WTC11 (cell line): ENCODE data around the gene CREB3. TPM values are rescaled to one million over a fixed set of nuclear protein-coding genes. Genes with fewer than 3 reads are reported as not detected.

Experiments used
- ATAC-seq: fragments of 200-7000 bp; cut with Tn5 transposase; 2 replicates; pipeline ENCODE4 v1.10.0; 2021; ENCODE audit warnings: mild to moderate bottlenecking, moderate library complexity
- CTCF ChIA-PET: fragments of 300-600 bp; sonication (Branson Sonifier 250); formaldehyde crosslinking; loops from one replicate; lab custom pipeline; 2021; ENCODE audit warnings: antibody characterized with exemption; lab: Charles Lee
- POLR2A ChIA-PET: fragments of 350-600 bp; sonication (Branson Sonifier 250); formaldehyde crosslinking; loops from one replicate; lab custom pipeline; 2021; ENCODE audit warnings: antibody characterized with exemption; lab: Charles Lee
- DNase-seq: peaks from one replicate; pipeline ENCODE4 v3.0.0; 2021; ENCODE audit warnings: low spot score
- H3K27ac Mint-ChIP-seq: 2 replicates; pipeline ENCODE4 v1.8.0; 2021; ENCODE audit warnings: mixed read lengths
- H3K27me3 Mint-ChIP-seq: 2 replicates; pipeline ENCODE4 v1.8.0; 2021; ENCODE audit warnings: low read depth, mild to moderate bottlenecking, moderate library complexity, mixed read lengths
- H3K36me3 Mint-ChIP-seq: 2 replicates; pipeline ENCODE4 v1.8.0; 2021; ENCODE audit warnings: mixed read lengths
- H3K4me1 Mint-ChIP-seq: 2 replicates; pipeline ENCODE4 v1.8.0; 2022; ENCODE audit warnings: mixed read lengths
- H3K4me3 Mint-ChIP-seq: 2 replicates; pipeline ENCODE4 v1.8.0; 2021; ENCODE audit warnings: mild to moderate bottlenecking, moderate library complexity, mixed read lengths
- H3K9me3 Mint-ChIP-seq: 2 replicates; pipeline ENCODE4 v1.8.0; 2021; ENCODE audit warnings: mixed read lengths
- ATF1 ChIP-seq: sonication (generic); formaldehyde crosslinking; IDR thresholded peaks from 2 replicates; pipeline ENCODE4 v1.8.1; 2023; ENCODE audit warnings: mild to moderate bottlenecking, moderate library complexity, missing genetic modification reagents
- CBFB ChIP-seq: sonication (generic); formaldehyde crosslinking; IDR thresholded peaks from 2 replicates; pipeline ENCODE4 v1.8.1; 2022; ENCODE audit warnings: mild to moderate bottlenecking, low read depth, missing genetic modification reagents
- ETV6 ChIP-seq: sonication (generic); formaldehyde crosslinking; IDR thresholded peaks from 2 replicates; pipeline ENCODE4 v1.8.1; 2022; ENCODE audit warnings: mild to moderate bottlenecking, missing genetic modification reagents
- NFE2L1 ChIP-seq: sonication (generic); formaldehyde crosslinking; IDR thresholded peaks from 2 replicates; pipeline ENCODE4 v1.8.1; 2023; ENCODE audit warnings: missing genetic modification reagents
- NFYB ChIP-seq: sonication (generic); formaldehyde crosslinking; conservative IDR thresholded peaks from 2 replicates; pipeline ENCODE4 v1.8.0; 2022; ENCODE audit warnings: low read depth, missing genetic modification reagents
- NR3C1 ChIP-seq: sonication (generic); formaldehyde crosslinking; conservative IDR thresholded peaks from 2 replicates; pipeline ENCODE4 v1.8.1; 2023; ENCODE audit warnings: low read depth, mild to moderate bottlenecking, missing genetic modification reagents
- RELA ChIP-seq: sonication (generic); formaldehyde crosslinking; IDR thresholded peaks from 2 replicates; pipeline ENCODE4 v1.8.1; 2022; ENCODE audit warnings: missing genetic modification reagents, mild to moderate bottlenecking, borderline replicate concordance
- TEAD4 ChIP-seq: sonication (generic); formaldehyde crosslinking; IDR thresholded peaks from 2 replicates; pipeline ENCODE4 v1.8.0; 2022; ENCODE audit warnings: mild to moderate bottlenecking, missing genetic modification reagents
- ZBTB21 ChIP-seq: sonication (generic); formaldehyde crosslinking; IDR thresholded peaks from 2 replicates; pipeline ENCODE4 v1.8.1; 2023; ENCODE audit warnings: mild to moderate bottlenecking, missing genetic modification reagents, borderline replicate concordance
- ZBTB43 ChIP-seq: sonication (generic); formaldehyde crosslinking; IDR thresholded peaks from 2 replicates; pipeline ENCODE4 v1.8.1; 2023; ENCODE audit warnings: mild to moderate bottlenecking, missing genetic modification reagents
- ZNF219 ChIP-seq: sonication (generic); formaldehyde crosslinking; IDR thresholded peaks from 2 replicates; pipeline ENCODE4 v1.8.0; 2023; ENCODE audit warnings: missing genetic modification reagents, mild to moderate bottlenecking, borderline replicate concordance
- ZNF232 ChIP-seq: sonication (generic); formaldehyde crosslinking; IDR thresholded peaks from 2 replicates; pipeline ENCODE4 v1.8.0; 2022; ENCODE audit warnings: mild to moderate bottlenecking, missing genetic modification reagents
- ZNF281 ChIP-seq: sonication (generic); formaldehyde crosslinking; IDR thresholded peaks from 2 replicates; pipeline ENCODE4 v1.8.0; 2023; ENCODE audit warnings: mild to moderate bottlenecking, missing genetic modification reagents
- ZNF671 ChIP-seq: fragments of 250-450 bp; sonication (Bioruptor Pico); IDR thresholded peaks from 2 replicates; pipeline ENCODE4 v1.8.0; 2021; ENCODE audit warnings: mild to moderate bottlenecking
- total RNA-seq: library from RNA; stranded (reverse); gene quantifications from 3 replicates; pipeline ENCODE4 v1.2.3, GENCODE V29; 2021
- TF ChIP-seq, protein P1 (sequence below): sonication (generic); formaldehyde crosslinking; IDR thresholded peaks from 2 replicates; pipeline ENCODE4 v1.8.1; 2022; ENCODE audit warnings: missing genetic modification reagents, borderline replicate concordance
- TF ChIP-seq, protein P2 (sequence below): fragments of 200-600 bp; IDR thresholded peaks from 2 replicates; pipeline ENCODE4 v1.8.0; 2022; ENCODE audit warnings: antibody characterized with exemption
- TF ChIP-seq, protein P3 (sequence below): sonication (generic); formaldehyde crosslinking; IDR thresholded peaks from 2 replicates; pipeline ENCODE4 v1.8.1; 2023; ENCODE audit warnings: mild to moderate bottlenecking, missing genetic modification reagents, moderate library complexity
- TF ChIP-seq, protein P4 (sequence below): fragments of 250-450 bp; sonication (Bioruptor Pico); IDR thresholded peaks from 2 replicates; pipeline ENCODE4 v1.9.0; 2021; ENCODE audit warnings: moderate library complexity, mild to moderate bottlenecking, inconsistent platforms, borderline replicate concordance
- TF ChIP-seq, protein P5 (sequence below): sonication (generic); formaldehyde crosslinking; IDR thresholded peaks from 2 replicates; pipeline ENCODE4 v1.8.1; 2023; ENCODE audit warnings: mild to moderate bottlenecking, missing genetic modification reagents, borderline replicate concordance

The CREB3 gene
- total RNA-seq, 1 experiment from 2014 or later: 21.4 TPM

- H3K9me3 Mint-ChIP-seq: no peaks in the 10 kb centered on the region
- TF ChIP-seq RELA (CRISPR knock-in tag): no peak
- TF ChIP-seq, protein P1, sequence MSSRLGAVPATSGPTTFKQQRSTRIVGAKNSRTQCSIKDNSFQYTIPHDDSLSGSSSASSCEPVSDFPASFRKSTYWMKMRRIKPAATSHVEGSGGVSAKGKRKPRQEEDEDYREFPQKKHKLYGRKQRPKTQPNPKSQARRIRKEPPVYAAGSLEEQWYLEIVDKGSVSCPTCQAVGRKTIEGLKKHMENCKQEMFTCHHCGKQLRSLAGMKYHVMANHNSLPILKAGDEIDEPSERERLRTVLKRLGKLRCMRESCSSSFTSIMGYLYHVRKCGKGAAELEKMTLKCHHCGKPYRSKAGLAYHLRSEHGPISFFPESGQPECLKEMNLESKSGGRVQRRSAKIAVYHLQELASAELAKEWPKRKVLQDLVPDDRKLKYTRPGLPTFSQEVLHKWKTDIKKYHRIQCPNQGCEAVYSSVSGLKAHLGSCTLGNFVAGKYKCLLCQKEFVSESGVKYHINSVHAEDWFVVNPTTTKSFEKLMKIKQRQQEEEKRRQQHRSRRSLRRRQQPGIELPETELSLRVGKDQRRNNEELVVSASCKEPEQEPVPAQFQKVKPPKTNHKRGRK (CRISPR knock-in tag): no peak
- TF ChIP-seq, protein P2, sequence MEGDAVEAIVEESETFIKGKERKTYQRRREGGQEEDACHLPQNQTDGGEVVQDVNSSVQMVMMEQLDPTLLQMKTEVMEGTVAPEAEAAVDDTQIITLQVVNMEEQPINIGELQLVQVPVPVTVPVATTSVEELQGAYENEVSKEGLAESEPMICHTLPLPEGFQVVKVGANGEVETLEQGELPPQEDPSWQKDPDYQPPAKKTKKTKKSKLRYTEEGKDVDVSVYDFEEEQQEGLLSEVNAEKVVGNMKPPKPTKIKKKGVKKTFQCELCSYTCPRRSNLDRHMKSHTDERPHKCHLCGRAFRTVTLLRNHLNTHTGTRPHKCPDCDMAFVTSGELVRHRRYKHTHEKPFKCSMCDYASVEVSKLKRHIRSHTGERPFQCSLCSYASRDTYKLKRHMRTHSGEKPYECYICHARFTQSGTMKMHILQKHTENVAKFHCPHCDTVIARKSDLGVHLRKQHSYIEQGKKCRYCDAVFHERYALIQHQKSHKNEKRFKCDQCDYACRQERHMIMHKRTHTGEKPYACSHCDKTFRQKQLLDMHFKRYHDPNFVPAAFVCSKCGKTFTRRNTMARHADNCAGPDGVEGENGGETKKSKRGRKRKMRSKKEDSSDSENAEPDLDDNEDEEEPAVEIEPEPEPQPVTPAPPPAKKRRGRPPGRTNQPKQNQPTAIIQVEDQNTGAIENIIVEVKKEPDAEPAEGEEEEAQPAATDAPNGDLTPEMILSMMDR: no peak
- TF ChIP-seq, protein P3, sequence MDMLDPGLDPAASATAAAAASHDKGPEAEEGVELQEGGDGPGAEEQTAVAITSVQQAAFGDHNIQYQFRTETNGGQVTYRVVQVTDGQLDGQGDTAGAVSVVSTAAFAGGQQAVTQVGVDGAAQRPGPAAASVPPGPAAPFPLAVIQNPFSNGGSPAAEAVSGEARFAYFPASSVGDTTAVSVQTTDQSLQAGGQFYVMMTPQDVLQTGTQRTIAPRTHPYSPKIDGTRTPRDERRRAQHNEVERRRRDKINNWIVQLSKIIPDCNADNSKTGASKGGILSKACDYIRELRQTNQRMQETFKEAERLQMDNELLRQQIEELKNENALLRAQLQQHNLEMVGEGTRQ: no peak
- no peak for TF ChIP-seq NFYB (CRISPR knock-in tag)
- no peak for TF ChIP-seq NFE2L1
- no peak for TF ChIP-seq TEAD4 (CRISPR knock-in tag)
- TF ChIP-seq ZBTB21: no peak
- TF ChIP-seq ZNF281 (CRISPR knock-in tag): no peak
- TF ChIP-seq, protein P4, sequence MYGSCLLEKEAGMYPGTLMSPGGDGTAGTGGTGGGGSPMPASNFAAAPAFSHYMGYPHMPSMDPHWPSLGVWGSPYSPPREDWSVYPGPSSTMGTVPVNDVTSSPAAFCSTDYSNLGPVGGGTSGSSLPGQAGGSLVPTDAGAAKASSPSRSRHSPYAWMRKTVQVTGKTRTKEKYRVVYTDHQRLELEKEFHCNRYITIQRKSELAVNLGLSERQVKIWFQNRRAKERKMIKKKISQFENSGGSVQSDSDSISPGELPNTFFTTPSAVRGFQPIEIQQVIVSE (CRISPR knock-in tag): no peak
- TF ChIP-seq, protein P5, sequence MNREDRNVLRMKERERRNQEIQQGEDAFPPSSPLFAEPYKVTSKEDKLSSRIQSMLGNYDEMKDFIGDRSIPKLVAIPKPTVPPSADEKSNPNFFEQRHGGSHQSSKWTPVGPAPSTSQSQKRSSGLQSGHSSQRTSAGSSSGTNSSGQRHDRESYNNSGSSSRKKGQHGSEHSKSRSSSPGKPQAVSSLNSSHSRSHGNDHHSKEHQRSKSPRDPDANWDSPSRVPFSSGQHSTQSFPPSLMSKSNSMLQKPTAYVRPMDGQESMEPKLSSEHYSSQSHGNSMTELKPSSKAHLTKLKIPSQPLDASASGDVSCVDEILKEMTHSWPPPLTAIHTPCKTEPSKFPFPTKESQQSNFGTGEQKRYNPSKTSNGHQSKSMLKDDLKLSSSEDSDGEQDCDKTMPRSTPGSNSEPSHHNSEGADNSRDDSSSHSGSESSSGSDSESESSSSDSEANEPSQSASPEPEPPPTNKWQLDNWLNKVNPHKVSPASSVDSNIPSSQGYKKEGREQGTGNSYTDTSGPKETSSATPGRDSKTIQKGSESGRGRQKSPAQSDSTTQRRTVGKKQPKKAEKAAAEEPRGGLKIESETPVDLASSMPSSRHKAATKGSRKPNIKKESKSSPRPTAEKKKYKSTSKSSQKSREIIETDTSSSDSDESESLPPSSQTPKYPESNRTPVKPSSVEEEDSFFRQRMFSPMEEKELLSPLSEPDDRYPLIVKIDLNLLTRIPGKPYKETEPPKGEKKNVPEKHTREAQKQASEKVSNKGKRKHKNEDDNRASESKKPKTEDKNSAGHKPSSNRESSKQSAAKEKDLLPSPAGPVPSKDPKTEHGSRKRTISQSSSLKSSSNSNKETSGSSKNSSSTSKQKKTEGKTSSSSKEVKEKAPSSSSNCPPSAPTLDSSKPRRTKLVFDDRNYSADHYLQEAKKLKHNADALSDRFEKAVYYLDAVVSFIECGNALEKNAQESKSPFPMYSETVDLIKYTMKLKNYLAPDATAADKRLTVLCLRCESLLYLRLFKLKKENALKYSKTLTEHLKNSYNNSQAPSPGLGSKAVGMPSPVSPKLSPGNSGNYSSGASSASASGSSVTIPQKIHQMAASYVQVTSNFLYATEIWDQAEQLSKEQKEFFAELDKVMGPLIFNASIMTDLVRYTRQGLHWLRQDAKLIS: no peak
- no peak for TF ChIP-seq NR3C1 (CRISPR knock-in tag)
- TF ChIP-seq ZBTB43: no peak
- TF ChIP-seq ETV6: no peak
- no peak for TF ChIP-seq ATF1
- TF ChIP-seq ZNF671 (CRISPR knock-in tag): no peak
- no peak for TF ChIP-seq CBFB
- no peak for TF ChIP-seq ZNF219 (CRISPR knock-in tag)
- TF ChIP-seq ZNF232 (CRISPR knock-in tag): no peak
- TF ChIP-seq, all 79 proteins: peak for 0
- no peak overlapping the region for H3K27ac Mint-ChIP-seq
Measured at GRCh38 chr9:35690294-35690613, 42.2 kb upstream of the CREB3 start.

More at GRCh38 chr9:35690294-35690613, 42.2 kb upstream of the CREB3 start:
- H3K36me3 Mint-ChIP-seq: peaks cover 12% of the 10 kb centered on the region
- H3K27me3 Mint-ChIP-seq: no peaks in the 10 kb centered on the region
- peak overlapping the region; percentile 91 for H3K4me3 Mint-ChIP-seq
- peak; percentile 29 for ATAC-seq
- POLR2A ChIA-PET: interaction anchor here (0.9 to 5.2 kb wide), 13 partner anchors 10 to 587 kb away, joined by 3 to 38 read pairs (median 8); partner anchors contain the start of genes ARHGEF39, CCDC107, CREB3 and RMRP
- CTCF ChIA-PET: interaction anchor here (1.1 to 6.8 kb wide), 14 partner anchors 15 to 100 kb away, joined by 4 to 49 read pairs (median 12); partner anchors contain the start of genes ARHGEF39, CCDC107, CREB3 and RGP1
- H3K4me1 Mint-ChIP-seq: peaks cover 23% of the 10 kb centered on the region
- peak; percentile 54 for DNase-seq
